Measurements from ENCODE around the gene PTPRT.

The PTPRT gene

GRCh38 chr20:42506397-42506796 lies 683.3 kb downstream of the PTPRT start:
- DNase-seq: no peak

- no peak for DNase-seq
Observed at GRCh38 chr20:42502591-42502990, 687.1 kb downstream of the PTPRT start.

- no peak for DNase-seq
Observed at GRCh38 chr20:42496595-42496994, 693.1 kb downstream of the PTPRT start.

- DNase-seq: no peak
Observed at GRCh38 chr20:42494290-42494689, 695.4 kb downstream of the PTPRT start.

- DNase-seq: no peak
Observed at GRCh38 chr20:42493001-42493400, 696.7 kb downstream of the PTPRT start.

GRCh38 chr20:42492290-42492689 lies 697.4 kb downstream of the PTPRT start:
- DNase-seq: no peak

- no peak for DNase-seq
Observed at GRCh38 chr20:42485556-42485955, 704.1 kb downstream of the PTPRT start.

GRCh38 chr20:42484790-42485375 lies 704.8 kb downstream of the PTPRT start:
- DNase-seq: no peak

- no peak for DNase-seq
Observed at GRCh38 chr20:42484335-42484734, 705.4 kb downstream of the PTPRT start.

- DNase-seq: peak; percentile 52
Observed at GRCh38 chr20:42483730-42484303, 705.9 kb downstream of the PTPRT start.

GRCh38 chr20:42482808-42483207 lies 706.9 kb downstream of the PTPRT start:
- no peak for DNase-seq

- DNase-seq: no peak
Observed at GRCh38 chr20:42475773-42476172, 713.9 kb downstream of the PTPRT start.

- DNase-seq: no peak
Observed at GRCh38 chr20:42474646-42475045, 715.1 kb downstream of the PTPRT start.

GRCh38 chr20:42472198-42472597 lies 717.5 kb downstream of the PTPRT start:
- DNase-seq: no peak

GRCh38 chr20:42461965-42462593 lies 727.6 kb downstream of the PTPRT start:
- no peak for DNase-seq

- DNase-seq: no peak
Observed at GRCh38 chr20:42461291-42461690, 728.4 kb downstream of the PTPRT start.

GRCh38 chr20:42447270-42447669 lies 742.4 kb downstream of the PTPRT start:
- DNase-seq: no peak

- no peak for DNase-seq
Observed at GRCh38 chr20:42444799-42445198, 744.9 kb downstream of the PTPRT start.

- no peak for DNase-seq
Observed at GRCh38 chr20:42443200-42443599, 746.5 kb downstream of the PTPRT start.

- DNase-seq: no peak
Observed at GRCh38 chr20:42442716-42443115, 747.0 kb downstream of the PTPRT start.

GRCh38 chr20:42441864-42442331 lies 747.8 kb downstream of the PTPRT start:
- DNase-seq: no peak

GRCh38 chr20:42441196-42441863 lies 748.4 kb downstream of the PTPRT start:
- no peak for DNase-seq

- DNase-seq: no peak
Observed at GRCh38 chr20:42435230-42435629, 754.5 kb downstream of the PTPRT start.

Data from OCI-M1 (cell line).